ENCODE measurements around the gene SNIP1.
"Not testable (repeated sequence)": the region's sequence is repeated elsewhere in the genome, so short reads cannot be mapped to it uniquely, and the experiment has no call there.

The SNIP1 gene

GRCh38 chr1:37595440-37596181 is 41.5 kb upstream of the SNIP1 start, which contains the start of gene GNL2:
TSS of gene GNL2 (minus strand) at chr1:37595937. CDS start at chr1:37595822, 115 bp downstream.
- CTCF ChIA-PET = interaction anchor here (0.6 to 14.5 kb wide), 6 partner anchors 9 to 84 kb away, joined by 3 to 382 read pairs (median 4); no protein-coding TSS in a partner anchor
- peak; percentile 59 for DNase-seq (ENCODE audit: low read depth, low spot score)
- TF ChIP-seq, protein P1, sequence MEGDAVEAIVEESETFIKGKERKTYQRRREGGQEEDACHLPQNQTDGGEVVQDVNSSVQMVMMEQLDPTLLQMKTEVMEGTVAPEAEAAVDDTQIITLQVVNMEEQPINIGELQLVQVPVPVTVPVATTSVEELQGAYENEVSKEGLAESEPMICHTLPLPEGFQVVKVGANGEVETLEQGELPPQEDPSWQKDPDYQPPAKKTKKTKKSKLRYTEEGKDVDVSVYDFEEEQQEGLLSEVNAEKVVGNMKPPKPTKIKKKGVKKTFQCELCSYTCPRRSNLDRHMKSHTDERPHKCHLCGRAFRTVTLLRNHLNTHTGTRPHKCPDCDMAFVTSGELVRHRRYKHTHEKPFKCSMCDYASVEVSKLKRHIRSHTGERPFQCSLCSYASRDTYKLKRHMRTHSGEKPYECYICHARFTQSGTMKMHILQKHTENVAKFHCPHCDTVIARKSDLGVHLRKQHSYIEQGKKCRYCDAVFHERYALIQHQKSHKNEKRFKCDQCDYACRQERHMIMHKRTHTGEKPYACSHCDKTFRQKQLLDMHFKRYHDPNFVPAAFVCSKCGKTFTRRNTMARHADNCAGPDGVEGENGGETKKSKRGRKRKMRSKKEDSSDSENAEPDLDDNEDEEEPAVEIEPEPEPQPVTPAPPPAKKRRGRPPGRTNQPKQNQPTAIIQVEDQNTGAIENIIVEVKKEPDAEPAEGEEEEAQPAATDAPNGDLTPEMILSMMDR (IDR thresholded peaks at IDR 0.05; ENCODE audit: insufficient read depth, low read length, missing control alignments) = no peak
- POLR2A ChIA-PET = interaction anchor here (0.9 to 1.4 kb wide), 5 partner anchors 9 to 95 kb away, joined by 3 to 4 read pairs (median 4); partner anchors contain the start of gene MEAF6
- H3K4me3 ChIP-seq (ENCODE audit: low read depth, low read length) = peak within 1 kb of the TSS; percentile 91

DNA sequence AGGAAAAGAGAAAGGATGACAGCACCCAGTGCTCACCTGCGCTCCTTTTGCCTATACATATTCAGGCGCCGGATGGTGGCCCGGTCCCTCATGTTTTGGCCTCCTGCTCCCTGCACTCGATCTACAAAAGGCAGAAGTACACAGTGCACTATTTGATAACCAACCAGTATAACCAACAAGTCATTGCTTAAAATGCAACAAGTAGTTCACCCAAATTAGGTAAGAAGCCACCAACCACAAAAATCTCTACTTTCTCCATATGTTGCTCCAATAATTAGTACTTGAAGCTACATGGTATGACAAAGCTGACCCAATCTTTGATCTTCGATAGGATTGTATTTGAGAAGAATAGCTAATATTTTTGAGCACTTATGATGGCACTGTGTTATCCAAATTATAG is 39.6 kb upstream of the SNIP1 start:
- H3K4me3 ChIP-seq (ENCODE audit: low read depth, low read length) = no peak overlapping the region
- POLR2A ChIA-PET = interaction anchor here (1.0 kb wide), 1 partner anchor 19 kb away, joined by 3 read pairs; no protein-coding TSS in a partner anchor
- CTCF ChIA-PET = interaction anchor here (1.0 to 1.6 kb wide), 4 partner anchors 9 to 139 kb away, joined by 4 to 6 read pairs (median 5); partner anchors contain the start of gene MEAF6
- TF ChIP-seq, protein P1 (IDR thresholded peaks at IDR 0.05; ENCODE audit: insufficient read depth, low read length, missing control alignments) = no peak
- no peak for DNase-seq (ENCODE audit: low read depth, low spot score)

DNA sequence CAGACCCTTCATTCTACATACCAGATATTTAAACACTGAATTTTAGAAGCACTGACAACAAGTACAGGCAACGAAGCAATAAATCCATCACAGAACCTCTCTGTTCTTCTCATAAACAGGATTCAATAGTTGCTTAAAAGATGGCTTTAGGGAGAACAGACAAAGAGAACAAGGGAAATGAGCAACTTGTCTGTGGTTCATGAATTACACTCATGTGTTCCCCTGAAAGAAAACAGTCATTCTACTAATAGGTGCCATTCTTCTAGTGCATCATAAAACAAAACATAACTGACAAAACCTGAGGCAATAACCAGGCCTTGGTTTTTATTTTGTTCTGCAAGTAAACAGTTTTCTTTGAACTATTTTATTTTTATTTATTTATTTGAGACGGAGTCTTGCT is 34.8 kb upstream of the SNIP1 start:
- no peak for DNase-seq (ENCODE audit: low read depth, low spot score)
- ChIA-PET POLR2A (no interaction called here), CTCF (interaction anchor here (1.2 to 2.3 kb wide), 3 partner anchors 11 to 14 kb away, joined by 5 to 7 read pairs (median 6); no protein-coding TSS in a partner anchor)
- H3K4me3 ChIP-seq (ENCODE audit: low read depth, low read length) = no peak overlapping the region
- TF ChIP-seq, protein P1 (IDR thresholded peaks at IDR 0.05; ENCODE audit: insufficient read depth, low read length, missing control alignments) = no peak

DNA sequence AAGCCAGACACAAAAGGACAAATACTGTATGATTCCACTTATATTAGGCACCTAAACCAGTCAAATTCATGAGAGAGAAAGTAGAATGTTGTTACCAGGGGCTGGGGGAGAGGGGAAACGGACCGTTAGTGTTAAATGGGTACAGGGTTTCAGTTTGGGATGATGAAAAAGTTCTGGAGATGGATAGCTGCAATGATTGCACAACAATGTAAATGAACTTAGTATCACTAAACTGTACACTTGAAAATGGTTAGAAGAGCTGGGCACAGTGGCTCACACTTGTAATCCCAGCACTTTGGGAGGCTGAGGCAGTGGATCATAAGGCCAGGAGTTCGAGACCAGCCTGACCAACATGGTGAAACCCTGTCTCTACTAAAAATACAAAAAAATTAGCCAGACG is 30.5 kb upstream of the SNIP1 start:
- POLR2A ChIA-PET; H3K4me3 ChIP-seq (ENCODE audit: low read depth, low read length); CTCF ChIA-PET; DNase-seq (ENCODE audit: low read depth, low spot score): not testable (repeated sequence)

DNA sequence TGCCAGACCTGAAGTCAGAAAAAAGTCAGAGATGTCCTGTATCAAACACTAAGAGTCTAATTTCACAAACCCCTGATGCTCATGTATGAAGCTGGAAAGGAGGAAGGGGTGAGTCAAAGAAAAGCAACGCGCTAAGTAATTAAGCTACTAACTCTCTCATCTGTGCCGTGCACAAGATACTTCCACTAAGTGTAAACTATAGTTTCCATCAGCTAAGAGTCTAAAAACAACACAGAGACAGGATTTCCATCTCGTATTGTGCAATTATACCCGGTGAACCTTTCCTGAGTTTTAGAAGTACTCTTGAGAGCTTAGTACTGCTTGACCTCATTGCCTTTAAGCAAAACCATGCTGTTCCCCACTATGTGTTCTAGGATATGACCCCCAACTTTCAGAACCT is 21.6 kb upstream of the SNIP1 start:
- DNase-seq (ENCODE audit: low read depth, low spot score) = peak; percentile 5
- CTCF ChIA-PET = interaction anchor here (0.8 to 8.5 kb wide), 8 partner anchors 13 to 232 kb away, joined by 3 to 43 read pairs (median 4); partner anchors contain the start of genes C1orf122, CDCA8, MEAF6 and YRDC
- H3K4me3 ChIP-seq (ENCODE audit: low read depth, low read length) = no peak overlapping the region
- TF ChIP-seq, protein P1 (IDR thresholded peaks at IDR 0.05; ENCODE audit: insufficient read depth, low read length, missing control alignments) = no peak
- POLR2A ChIA-PET = interaction anchor here (0.6 to 0.8 kb wide), 2 partner anchors 20 to 61 kb away, joined by 3 to 4 read pairs; partner anchors contain the start of genes GNL2 and MEAF6

DNA sequence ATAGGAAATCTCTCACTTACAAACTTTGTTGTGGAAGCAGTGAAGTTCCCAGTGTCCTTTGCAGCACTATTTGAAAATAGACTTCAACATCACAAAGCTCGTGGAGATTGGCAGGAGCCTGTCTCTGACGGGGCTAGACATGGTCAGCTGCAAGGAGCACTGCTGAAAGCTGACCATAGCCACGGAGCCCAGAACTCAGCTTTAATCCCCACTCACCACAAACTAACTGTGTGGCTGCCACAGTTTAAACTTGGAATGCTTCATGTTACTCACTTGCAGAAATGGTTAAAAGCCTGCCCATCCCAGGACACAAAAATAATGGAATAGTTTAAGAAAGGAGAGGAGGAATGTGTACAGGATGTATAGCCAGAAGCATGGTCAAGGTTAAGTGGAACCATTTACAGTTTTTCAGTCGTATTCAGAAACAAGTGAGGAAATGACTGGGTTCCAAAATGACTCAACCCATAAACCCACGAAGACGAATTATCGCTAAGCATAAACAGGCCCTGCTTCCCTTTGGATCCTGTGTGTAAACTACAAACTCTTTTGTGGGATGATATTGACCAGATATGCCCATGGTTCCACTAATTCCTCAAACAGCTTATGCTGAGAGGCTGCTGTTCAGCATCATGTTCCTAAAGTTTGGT is 20.9 kb upstream of the SNIP1 start:
- peak; percentile 65 for DNase-seq (ENCODE audit: low read depth, low spot score)
- POLR2A ChIA-PET = interaction anchor here (0.6 to 1.1 kb wide), 4 partner anchors 11 to 60 kb away, joined by 3 to 4 read pairs (median 3); partner anchors contain the start of genes GNL2 and MEAF6
- H3K4me3 ChIP-seq (ENCODE audit: low read depth, low read length) = no peak overlapping the region
- CTCF ChIA-PET = interaction anchor here (0.8 to 8.5 kb wide), 7 partner anchors 11 to 285 kb away, joined by 3 to 43 read pairs (median 4); partner anchors contain the start of genes C1orf122, CDCA8, MEAF6 and YRDC
- TF ChIP-seq, protein P1 (IDR thresholded peaks at IDR 0.05; ENCODE audit: insufficient read depth, low read length, missing control alignments) = no peak

All from AG04449 (cell line).